ENCODE results near the gene COL4A2.

Gene COL4A2

GRCh38 chr13:110323172-110323891 lies 16.2 kb downstream of the COL4A2 start:
- DNase-seq, result no peak

GRCh38 chr13:110324026-110324749 lies 17.1 kb downstream of the COL4A2 start:
- DNase-seq, result no peak

- no peak for DNase-seq
These were observed 19.3 kb downstream of the COL4A2 start for GRCh38 chr13:110326263-110326904.

- no peak for DNase-seq
These were observed 20.1 kb downstream of the COL4A2 start for GRCh38 chr13:110327051-110327721.

- DNase-seq, result no peak
These were observed 21.5 kb downstream of the COL4A2 start for GRCh38 chr13:110328573-110328972.

- no peak for DNase-seq
These were observed 22.2 kb downstream of the COL4A2 start for GRCh38 chr13:110329258-110329657.

GRCh38 chr13:110329798-110330461 lies 22.8 kb downstream of the COL4A2 start:
- DNase-seq, result no peak

GRCh38 chr13:110330491-110331011 lies 23.5 kb downstream of the COL4A2 start:
- no peak for DNase-seq

- DNase-seq, result no peak
These were observed 24.3 kb downstream of the COL4A2 start for GRCh38 chr13:110331362-110331761.

- DNase-seq, result no peak
These were observed 25.7 kb downstream of the COL4A2 start for GRCh38 chr13:110332750-110333149.

GRCh38 chr13:110333837-110334236 lies 26.8 kb downstream of the COL4A2 start:
- DNase-seq, result no peak

- no peak for DNase-seq
These were observed 27.2 kb downstream of the COL4A2 start for GRCh38 chr13:110334256-110334655.

- DNase-seq, result no peak
These were observed 27.9 kb downstream of the COL4A2 start for GRCh38 chr13:110334841-110335490.

GRCh38 chr13:110336108-110336507 lies 29.0 kb downstream of the COL4A2 start:
- DNase-seq, result no peak

GRCh38 chr13:110336681-110337080 lies 29.6 kb downstream of the COL4A2 start:
- DNase-seq, result no peak

- no peak for DNase-seq
These were observed 30.2 kb downstream of the COL4A2 start for GRCh38 chr13:110337247-110337646.

- no peak for DNase-seq
These were observed 31.5 kb downstream of the COL4A2 start for GRCh38 chr13:110338441-110339101.

GRCh38 chr13:110339263-110339662 lies 32.2 kb downstream of the COL4A2 start:
- DNase-seq, result no peak

- no peak for DNase-seq
These were observed 33.0 kb downstream of the COL4A2 start for GRCh38 chr13:110339975-110340550.

- DNase-seq, result no peak
These were observed 33.8 kb downstream of the COL4A2 start for GRCh38 chr13:110340812-110341444.
